Measurements from ENCODE around the gene NECAB2.
"Not testable (repeated sequence)": the region's sequence is repeated elsewhere in the genome, so short reads cannot be mapped to it uniquely, and the experiment has no call there.

Gene NECAB2

DNA sequence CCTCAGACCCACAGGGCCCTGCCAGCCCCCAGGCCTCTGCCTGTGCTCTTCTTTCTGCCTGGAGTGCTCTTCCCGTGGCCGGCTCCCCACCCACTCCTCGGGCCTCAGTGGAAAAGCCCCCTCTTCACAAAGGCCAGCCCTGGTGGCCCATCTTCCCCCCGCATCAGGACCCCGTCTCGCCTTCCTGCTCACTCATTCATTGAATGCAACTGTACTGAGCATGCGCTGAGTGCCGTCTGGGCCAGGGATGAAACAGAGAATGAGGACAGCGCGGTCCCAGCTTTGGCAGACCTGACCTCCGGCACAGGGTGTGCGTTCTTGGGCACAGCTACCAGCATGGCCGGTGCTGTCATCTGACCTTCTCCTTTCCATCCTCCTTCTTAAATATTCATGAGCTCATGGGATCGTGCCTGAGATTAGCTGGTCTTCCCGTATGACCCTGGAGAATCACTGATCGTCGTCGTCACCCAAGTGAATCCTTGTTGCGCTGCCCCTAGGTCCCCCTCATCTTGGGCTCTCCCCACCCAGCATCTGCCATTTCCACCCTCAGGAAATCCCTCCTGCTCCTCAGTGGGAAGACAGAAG, 31.4 kb upstream of the NECAB2 start:
- DNase-seq (ENCODE audit: low read depth) = no peak

DNA sequence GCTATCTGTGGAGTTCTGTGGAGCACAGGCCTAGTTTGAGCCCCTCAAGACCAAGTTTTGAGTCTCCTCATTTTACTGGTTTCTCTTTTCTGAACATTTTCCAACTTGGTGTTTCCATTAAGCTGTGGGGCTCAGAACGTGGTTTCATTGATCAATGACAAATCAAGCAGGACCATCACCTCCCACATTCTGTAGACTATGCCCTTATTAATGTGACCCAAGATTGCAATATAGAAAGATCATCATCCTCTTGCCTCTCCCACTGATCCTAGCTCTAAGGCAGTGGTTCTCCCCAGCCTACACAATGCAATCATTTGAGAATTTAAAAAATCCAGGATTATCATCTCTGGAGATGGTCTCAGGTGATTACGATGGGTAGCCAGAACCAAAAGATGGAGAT, 30.8 kb upstream of the NECAB2 start:
- DNase-seq (ENCODE audit: low read depth) = no peak

DNA sequence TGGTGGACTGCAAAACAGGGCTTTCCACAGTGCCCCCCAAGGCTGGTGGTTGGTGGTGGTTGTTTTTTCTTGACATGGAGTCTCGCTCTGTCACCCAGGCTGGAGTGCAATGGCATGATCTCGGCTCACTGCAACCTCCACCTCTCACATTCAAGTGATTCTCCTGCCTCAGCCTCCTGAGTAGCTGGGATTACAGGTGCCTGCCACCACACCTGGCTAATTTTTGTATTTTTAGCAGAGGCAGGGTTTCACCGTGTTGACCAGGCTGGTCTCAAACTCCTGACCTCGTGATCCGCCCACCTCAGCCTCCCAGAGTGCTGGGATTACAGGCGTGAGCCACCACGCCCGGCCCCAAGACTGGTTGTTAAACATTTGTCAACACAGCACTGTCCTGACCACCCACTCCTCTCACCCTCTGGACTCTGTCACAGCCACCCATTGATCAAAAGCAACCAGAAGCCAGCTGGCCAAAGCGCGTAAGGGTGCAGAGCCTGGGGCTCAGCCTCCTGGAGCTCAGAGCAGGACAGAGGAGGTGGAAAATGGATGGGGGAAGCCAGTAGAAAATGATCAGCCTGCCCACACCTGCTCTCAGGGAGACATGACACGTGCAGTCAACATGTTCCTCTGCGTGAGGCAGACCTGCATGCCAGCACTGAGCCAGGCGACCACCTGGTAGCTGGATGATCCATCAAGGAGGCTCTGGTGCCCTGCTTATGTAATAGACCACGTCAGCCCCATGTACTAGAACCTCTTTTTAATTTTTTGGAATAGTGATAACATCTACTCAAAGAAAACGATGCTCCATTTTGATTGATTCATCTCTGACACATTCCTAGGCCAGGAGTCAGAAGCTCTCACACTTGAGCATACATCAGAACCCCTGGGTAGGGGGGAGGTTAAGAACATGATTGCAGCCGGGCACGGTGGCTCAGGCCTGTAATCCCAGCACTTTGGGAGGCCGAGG, 29.8 kb upstream of the NECAB2 start:
- no peak for DNase-seq (ENCODE audit: low read depth)

DNA sequence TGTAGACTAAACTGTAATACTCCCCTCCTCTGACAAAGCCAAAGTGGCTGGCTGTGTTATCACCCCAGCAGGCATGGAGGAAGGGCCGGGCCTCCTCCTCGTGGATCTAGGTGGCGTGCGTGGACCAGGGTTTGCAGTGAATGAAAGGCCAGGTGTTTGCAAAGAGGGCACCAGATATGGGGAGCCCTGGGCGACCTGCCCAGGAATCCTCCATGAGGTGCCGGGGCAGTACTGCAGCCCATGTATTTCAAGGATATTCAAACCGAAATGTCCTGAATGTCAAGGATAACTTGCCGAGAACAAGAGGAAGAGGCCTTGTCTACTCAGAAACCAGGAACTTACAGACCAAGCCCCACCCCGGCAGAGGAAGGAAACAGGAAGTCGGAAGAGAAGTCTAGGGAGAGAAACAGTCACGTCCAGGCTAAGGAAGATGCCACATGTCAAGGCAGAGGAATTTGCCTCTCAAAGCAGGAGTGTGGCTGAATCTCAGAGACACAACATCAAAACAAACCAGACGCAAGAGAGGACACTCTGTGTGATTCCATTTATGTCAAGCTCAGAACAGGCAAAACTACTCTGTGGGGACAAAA, 28.7 kb upstream of the NECAB2 start:
- no peak for DNase-seq (ENCODE audit: low read depth)

DNA sequence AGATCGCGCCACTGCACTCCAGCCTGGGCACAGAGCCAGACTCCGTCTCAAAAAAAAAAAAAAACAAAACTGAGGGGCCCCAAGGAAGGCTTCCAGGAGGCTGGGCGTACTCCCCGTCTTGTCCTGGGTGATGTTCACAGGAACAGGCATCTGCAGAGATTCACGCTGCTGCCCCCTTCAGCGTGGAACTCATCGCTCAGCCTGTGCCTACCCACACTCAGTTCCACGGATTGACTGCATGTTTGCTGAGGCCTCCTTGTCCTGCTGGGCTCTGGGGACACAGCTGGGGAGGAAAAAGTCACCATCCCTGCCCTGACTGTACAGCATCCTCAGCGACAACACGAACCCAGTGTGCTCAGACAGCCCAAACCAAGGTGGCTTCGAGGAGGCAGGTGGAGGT, 27.9 kb upstream of the NECAB2 start:
- DNase-seq (ENCODE audit: low read depth) = no peak

DNA sequence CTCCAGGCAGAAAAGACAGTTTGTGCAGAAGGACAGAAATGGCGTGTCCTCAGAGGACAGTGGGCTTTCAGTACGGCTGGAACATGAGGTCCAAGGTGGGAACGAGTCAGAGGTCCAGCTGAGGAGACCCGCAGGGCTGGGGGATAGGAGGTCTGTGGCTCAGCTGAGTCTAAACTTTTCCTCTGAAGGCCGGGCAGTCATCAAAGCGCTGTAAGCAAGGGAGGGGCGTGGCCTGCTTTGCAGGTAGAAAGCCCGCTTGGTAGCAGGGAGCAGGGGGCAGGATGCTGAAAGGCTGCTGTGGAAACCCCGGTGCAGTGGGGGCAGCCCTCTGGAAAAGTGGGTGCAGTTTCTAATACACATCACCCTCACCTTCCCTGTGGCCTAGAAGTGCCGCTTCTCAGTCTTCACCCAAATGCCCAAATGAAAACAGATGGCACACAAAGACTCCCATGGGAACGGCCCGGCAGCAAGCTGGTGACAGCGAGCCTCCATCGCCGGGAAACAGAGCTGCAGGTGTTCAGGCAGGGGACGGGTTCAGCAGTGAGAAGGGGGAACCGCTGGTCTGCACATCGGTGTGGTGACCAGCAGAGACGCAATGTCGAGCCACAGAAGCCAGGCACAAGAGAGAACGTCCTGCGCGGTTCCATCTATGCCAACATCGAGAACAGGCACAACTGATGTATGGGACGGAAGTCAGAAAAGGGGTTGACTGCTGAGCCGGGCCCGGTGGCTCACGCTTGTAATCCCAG, 27.2 kb upstream of the NECAB2 start:
- DNase-seq (ENCODE audit: low read depth) = no peak

DNA sequence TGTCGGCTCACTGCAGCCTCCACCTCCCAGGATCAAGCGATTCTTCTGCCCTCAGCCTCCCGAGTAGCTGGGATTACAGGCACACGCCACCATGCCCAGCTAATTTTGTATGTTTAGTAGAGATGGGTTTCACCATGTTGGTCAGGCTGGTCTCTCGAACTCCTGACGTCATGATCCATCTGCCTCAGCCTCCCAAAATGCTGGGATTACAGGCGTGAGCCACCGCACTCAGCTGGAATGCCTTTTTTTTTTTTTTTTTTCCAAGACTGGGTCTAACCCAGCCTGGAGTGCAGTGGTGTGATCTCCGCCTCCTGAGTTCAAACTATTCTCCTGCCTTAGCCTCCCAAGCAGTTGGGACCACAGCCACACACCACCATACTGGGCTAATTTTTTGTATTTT, 26.5 kb upstream of the NECAB2 start:
- not testable (repeated sequence) for DNase-seq (ENCODE audit: low read depth)

DNA sequence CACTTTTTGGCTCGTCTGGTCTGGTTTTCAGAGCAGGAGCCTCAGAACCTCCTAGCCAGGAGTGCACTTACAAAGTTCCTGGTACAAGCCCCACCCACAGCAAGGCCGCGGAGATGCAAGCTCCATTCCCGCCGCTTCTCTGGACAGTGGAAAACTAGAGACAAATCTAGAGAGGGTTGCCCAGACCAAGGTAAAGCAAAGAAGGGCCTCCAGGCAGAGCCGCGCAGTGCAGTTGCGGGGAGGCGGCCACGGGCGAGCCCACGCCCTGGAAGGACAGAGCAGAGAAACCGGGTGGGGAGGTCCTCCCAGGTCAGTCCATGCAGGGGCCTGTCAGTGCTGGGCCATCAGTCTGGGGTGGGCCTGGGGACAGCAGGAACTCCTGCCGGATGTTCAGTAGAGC, 26.0 kb upstream of the NECAB2 start:
- DNase-seq (ENCODE audit: low read depth) = no peak

DNA sequence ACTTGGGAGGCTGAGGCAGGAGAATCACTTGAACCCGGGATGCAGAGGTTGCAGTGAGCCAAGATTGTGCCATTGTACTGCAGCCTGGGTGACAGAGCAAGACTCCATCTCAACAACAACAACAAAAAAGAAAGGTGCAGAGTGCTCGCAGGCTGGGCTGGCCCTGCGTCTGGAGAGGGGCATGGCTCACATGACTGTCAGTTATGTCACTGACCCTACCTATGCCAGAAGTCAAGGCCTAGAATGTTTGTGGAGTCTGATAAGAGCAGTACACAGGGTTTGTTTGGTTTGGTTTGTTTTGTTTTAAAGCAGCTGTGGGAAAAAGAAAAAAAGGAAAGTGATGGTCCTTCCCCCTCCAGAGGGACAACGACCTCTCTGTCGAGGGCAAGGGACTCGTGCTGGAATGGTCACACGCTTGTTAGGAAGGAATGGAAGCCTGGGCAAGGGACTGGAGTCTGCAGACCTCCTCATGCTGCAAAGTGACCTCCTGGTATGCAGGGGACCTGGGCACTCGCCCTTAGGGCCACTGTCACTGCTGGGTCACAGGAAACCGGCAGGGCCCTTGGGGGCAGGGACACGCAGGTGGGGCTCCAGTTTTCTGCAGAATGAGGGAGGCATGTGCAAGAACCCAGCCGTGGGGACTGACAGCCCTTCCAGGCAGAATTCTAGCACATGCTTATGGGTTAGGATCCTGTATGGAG, 25.1 kb upstream of the NECAB2 start:
- no peak for DNase-seq (ENCODE audit: low read depth)

DNA sequence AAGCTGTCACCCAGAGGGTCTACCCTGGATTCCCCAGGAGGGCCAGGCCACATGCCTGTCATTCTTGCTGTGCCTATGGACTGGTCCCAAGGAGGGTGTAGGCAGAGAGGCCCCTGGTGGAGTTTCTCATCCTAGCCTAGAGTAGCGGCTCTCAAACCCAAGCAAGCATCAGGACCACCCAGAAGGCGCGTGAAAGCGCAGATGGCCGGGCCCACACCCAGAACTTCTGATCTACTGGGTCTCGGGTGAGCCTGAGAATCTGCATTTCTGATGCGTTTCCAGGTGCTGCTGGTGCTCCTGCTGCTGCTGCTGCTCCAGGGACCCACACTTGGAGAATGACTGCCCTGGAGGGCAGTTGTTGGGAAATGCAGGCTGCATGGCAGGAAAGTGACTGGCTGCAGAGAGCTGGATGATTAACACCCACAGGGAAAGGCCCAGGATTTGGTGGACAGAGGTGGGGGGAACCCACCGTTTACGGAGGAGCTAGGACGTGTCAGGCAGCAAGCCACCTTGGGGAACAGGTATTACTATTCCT, 24.5 kb upstream of the NECAB2 start:
- no peak for DNase-seq (ENCODE audit: low read depth)

DNA sequence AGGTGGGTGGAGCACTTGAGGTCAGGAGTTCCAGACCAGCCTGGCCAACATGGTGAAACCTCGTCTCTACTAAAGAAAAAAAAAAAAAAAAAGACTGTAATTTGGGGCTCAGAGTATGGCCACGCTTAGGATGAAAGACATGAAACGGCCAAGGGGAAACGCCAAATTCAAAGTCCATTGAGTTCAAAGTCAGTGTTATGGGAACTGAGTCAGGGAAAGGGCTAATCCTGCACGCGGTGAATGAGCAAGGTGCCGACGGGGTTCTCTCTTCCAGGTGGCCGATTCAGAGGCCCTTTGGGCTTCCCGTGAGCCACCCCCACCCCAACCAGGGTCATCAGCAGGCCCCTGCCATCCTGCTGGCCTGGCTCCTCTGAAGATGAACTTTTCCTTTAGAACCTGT, 22.5 kb upstream of the NECAB2 start:
- no peak for DNase-seq (ENCODE audit: low read depth)

DNA sequence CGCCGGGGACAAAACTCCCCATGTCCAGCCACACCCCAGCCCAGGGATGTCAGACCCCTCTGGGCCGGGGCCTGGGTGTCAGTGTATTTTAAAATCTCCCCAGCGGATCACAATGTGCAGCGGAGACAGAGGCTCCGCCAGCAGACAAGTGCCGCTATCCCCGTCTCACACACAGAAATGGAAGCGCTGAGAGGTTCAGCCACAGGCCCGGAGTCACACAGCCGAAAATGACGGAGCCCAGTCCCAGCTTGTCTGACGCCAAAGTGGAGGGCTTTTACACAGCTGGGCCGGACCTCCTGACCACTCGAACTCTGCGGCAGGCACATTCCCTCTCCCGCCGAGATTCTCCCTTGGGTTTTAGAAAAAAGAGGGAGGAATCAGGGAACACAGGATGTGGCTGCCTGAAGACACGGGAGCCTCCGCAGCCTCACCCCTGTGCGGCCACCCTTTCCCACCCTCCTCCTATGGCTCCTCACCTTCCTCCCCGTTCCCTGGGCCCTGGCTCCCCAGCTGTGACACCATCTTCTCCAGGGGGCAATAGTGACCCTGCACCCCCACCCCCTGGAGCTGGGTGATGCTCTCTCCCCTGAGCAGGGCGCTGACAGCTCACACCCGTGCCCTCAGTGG, 21.8 kb upstream of the NECAB2 start:
- DNase-seq (ENCODE audit: low read depth) = no peak

DNA sequence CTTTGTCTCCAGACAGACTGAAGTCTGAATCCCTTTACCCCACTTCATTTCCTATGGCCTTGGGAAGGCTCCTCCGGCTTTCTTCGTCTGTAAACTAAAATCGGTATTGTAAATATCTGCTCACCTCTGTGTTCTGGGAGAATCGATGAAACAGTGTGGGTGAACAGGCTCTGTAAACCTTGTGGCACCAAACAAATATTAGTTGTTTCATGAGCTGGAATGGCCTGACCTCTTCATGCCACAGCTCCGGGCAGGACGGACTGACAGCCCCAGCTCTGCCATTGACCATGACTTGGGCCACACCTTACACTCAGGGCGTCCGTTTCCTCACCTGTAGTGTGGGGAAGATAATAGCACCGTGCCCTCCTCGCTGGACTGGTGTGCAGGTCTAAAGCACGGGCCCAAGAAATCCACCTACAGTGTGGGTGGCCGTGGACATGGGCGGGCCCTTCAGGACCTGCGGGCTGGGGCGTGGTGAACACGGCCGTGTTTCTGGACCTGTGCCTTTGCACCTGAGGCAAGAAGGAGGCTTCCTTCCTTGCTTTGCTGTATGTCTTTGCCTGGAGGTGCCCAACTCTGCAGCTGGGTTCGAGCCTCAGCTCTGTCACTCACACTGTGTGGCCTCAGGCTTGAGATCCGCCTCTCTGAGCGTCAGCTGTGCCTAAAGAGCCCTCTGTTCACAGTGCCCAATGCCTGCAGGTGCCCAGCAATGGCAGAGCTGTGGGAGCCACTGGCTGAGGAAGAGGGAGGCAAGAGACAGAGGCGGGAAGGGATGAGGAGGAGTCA, 21.1 kb upstream of the NECAB2 start:
- no peak for DNase-seq (ENCODE audit: low read depth)

DNA sequence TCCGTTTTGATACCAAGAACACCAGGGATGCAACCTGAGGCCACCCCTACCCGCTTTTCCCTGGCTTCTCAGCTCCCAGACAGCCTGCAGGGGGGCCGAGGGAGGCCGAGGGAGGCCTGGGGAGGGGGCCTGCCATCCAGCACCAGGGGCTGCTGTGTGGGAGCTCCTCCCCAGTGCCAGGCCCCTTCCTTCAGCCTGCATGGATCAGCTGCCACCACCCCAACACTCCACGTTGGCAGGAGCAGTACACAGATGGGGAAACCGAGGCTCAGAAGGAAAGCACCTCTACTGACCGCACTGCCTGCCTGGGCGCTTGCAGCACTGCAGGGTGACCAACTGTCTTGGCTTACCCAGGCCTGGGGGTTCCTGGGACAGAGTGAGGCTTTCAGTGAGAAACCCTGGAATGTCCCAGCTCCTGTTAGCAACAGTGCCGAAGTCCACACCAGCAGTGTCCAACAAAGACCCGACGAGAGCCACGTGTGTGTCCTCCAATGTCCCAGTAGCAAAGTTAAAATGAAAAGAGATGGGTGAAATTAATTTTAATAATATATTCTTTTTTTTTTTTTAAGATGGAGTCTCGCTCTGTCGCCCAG, 20.3 kb upstream of the NECAB2 start:
- DNase-seq (ENCODE audit: low read depth) = no peak

DNA sequence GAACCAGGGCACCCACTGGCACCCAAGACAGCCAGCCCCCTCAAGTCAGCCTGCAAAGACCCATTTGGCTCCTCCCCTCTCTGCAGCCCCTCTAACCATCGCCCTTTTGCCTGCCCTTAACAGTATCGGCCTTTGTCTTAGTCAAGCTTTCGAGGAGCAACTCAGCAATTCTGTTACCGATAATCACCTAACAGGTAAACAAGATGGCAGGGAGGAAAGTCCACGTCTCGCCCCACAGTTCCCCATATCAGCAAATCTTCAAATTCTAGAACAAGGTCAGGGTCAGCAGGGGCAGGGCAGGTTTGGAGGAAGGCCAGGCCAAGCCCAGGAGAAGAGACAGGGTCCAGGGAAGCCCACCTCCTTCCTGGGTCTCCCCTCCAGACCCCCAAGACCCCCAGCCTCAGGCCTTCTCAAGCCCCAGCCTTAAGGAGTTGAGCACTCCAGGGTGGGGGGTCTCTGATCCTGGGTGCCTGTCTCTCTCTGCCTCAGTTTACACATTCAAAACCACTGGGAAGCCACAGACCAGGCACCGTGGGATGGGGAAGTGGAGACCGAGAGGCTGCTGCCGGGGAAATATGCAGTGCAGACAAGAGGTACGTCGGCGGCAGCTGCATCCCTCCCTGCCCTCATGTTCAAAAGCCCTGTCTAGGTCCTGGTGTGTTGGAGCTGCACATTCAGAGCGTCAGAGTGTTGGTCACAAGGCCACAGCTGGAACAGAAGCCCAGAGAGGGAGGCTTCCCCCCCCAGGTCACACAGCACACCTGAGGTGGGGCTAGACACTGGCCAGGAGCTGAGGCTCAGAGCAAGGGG, 18.9 kb upstream of the NECAB2 start:
- no peak for DNase-seq (ENCODE audit: low read depth)

DNA sequence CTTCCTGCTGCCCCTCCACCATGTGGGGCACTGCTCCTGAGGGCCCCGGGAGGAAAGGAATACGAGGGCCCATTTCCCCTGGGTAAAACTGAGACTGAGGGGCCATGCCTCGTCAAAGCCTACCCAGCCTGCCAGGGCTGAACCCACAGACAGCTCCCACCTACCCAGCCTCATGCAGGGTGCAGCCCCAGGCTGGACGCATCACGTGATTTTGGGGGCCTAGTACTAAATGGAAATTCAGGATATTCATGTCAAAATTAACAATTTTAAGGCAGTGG, 18.4 kb upstream of the NECAB2 start:
- DNase-seq (ENCODE audit: low read depth) = no peak

DNA sequence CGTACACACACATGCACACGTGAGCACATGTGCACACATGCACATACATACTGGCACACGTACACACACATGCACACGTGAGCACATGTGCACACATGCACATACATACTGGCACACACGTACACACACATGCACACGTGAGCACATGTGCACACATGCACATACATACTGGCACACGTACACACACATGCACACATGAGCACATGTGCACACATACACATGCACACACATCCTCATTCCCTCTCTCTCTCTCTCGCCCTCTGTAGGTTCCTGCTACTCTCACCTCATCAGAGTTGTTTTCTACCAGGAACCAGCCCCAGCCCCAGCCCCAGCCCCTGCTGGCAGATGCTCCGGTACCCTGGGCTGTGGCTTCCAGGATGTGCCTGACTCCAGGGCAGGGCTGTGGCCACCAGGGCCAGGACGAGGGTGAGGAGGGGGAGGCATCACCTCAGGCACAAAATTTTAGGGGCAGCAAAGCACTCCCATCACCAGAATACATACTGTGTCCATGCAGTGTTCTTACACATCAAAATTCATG, 17.1 kb upstream of the NECAB2 start:
- DNase-seq (ENCODE audit: low read depth) = not testable (repeated sequence)

DNA sequence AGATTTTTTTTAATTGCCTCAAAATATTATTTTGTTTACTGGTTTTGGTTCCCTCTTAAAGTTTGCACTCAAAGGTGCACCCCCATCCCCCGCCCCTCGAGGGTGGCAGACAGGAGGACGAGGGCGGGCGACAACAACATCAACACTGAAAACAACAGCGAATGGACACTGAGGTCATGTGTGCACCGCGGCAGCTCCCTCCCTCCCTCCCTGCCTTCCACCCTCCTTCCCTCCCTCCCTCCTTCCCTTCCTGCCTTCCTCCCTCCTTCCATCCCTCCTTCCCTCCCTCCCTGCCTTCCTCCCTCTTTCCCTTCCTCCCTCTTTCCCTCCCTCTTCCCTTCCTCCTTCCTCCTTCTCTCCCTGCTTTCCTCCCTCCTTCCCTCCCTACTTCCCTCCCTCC, 16.5 kb upstream of the NECAB2 start:
- DNase-seq (ENCODE audit: low read depth) = no peak

DNA sequence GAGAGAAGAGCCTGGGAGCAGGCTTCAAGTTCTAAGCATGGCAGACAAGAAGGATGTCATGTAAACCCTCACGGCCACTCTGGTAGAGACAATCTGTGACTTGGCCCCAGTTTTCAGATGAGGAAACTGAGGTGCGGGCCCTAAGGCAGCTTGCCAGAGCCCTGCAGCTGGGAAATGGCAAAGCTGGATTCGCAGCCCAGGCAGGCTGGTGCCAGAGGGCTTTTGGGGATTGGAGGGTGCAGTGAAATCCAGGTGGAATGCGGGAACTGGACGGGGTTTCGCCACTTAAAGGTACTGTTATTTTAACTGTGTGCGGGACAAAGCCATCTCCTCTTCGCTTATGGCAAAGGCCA, 15.5 kb upstream of the NECAB2 start:
- no peak for DNase-seq (ENCODE audit: low read depth)

Measured in stimulated activated CD8-positive, alpha-beta memory T cell treated with anti-CD3 and anti-CD28 coated beads, Interleukin-15, amount 100 ng/mL, for 24 hours (primary cell).